HepG2 (cell line): ENCODE results near the gene IFI35. TPM values are rescaled to one million over a fixed set of nuclear protein-coding genes. Genes with fewer than 3 reads are reported as not detected.

ENCODE experiments used
- ETS1 ChIP-seq: sonication (generic); formaldehyde crosslinking; IDR thresholded peaks from 2 replicates; pipeline ENCODE4 v1.4.0; 2020; ENCODE audit warnings: missing genetic modification reagents
- FOXM1 ChIP-seq: sonication (generic); formaldehyde crosslinking; IDR thresholded peaks from 2 replicates; pipeline ENCODE4 v1.5.0; 2020; ENCODE audit warnings: missing genetic modification reagents
- HMGXB4 ChIP-seq, 2 experiments: sonication (generic) in 1 of 2; formaldehyde crosslinking in 1 of 2; IDR thresholded peaks; 2 replicates each; pipeline versions ENCODE4 v1.4.0 to v1.6.1; 2018 to 2020; ENCODE audit warnings: missing genetic modification reagents in 2 of 2, borderline replicate concordance in 1 of 2, low read depth in 1 of 2, mild to moderate bottlenecking in 1 of 2, missing biosample characterization in 1 of 2
- NCOR1 ChIP-seq: fragments of 200-600 bp; sonication (generic); IDR thresholded peaks from 2 replicates; pipeline ENCODE4 v1.7.0; 2017; ENCODE audit warnings: antibody characterized with exemption, low read length, borderline replicate concordance
- PLRG1 ChIP-seq: fragments of 450-650 bp; conservative IDR thresholded peaks from 2 replicates; pipeline ENCODE4 v1.6.1; 2016
- SMAD9 ChIP-seq: sonication (generic); formaldehyde crosslinking; IDR thresholded peaks from 2 replicates; pipeline ENCODE4 v1.5.1; 2020; ENCODE audit warnings: mild to moderate bottlenecking, missing genetic modification reagents
- SNAPC2 ChIP-seq: sonication (generic); formaldehyde crosslinking; IDR thresholded peaks from 2 replicates; pipeline ENCODE4 v1.8.1; 2022; ENCODE audit warnings: mild to moderate bottlenecking, missing genetic modification reagents
- SNAPC4 ChIP-seq: sonication (generic); formaldehyde crosslinking; IDR thresholded peaks from 2 replicates; pipeline ENCODE4 v1.4.0; 2020; ENCODE audit warnings: mild to moderate bottlenecking, missing genetic modification reagents
- TEAD3 ChIP-seq: optimal IDR thresholded peaks from 2 replicates; pipeline ENCODE3; 2016; ENCODE audit warnings: borderline replicate concordance
- ZBTB37 ChIP-seq: sonication (generic); formaldehyde crosslinking; IDR thresholded peaks from 2 replicates; pipeline ENCODE4 v1.4.0; 2020; ENCODE audit warnings: mild to moderate bottlenecking, missing genetic modification reagents
- ZBTB42 ChIP-seq: sonication (generic); formaldehyde crosslinking; IDR thresholded peaks from 2 replicates; pipeline ENCODE4 v1.5.0; 2020; ENCODE audit warnings: mild to moderate bottlenecking, missing genetic modification reagents
- ZFYVE20 ChIP-seq: sonication (generic); formaldehyde crosslinking; IDR thresholded peaks from 2 replicates; pipeline ENCODE4 v1.8.0; 2023; ENCODE audit warnings: low read depth, mild to moderate bottlenecking, moderate library complexity, missing genetic modification reagents, borderline replicate concordance
- ZNF136 ChIP-seq: sonication (generic); formaldehyde crosslinking; IDR thresholded peaks from 2 replicates; pipeline ENCODE4 v1.8.1; 2022; ENCODE audit warnings: low read depth, mild to moderate bottlenecking, moderate library complexity, missing genetic modification reagents
- ZNF205 ChIP-seq: IDR thresholded peaks from 2 replicates; pipeline ENCODE4 v1.6.1; 2018; ENCODE audit warnings: missing biosample characterization, missing genetic modification reagents
- ZNF782 ChIP-seq: sonication (generic); formaldehyde crosslinking; IDR thresholded peaks from 2 replicates; pipeline ENCODE4 v1.4.0; 2020; ENCODE audit warnings: missing genetic modification reagents, mild to moderate bottlenecking, borderline replicate concordance
- polyA plus RNA-seq, 8 experiments: library from polyadenylated mRNA; depleted of rRNA in 3 of 8; stranded (reverse) in 7 of 8; unstranded in 1 of 8; fragments of >200 nt; fragmentation: Illumina TruSeq in 4 of 8; extraction: Trizol in 4 of 8; gene quantifications; 2 replicates each; pipeline versions ENCODE4 v1.2.1 to v1.2.3, GENCODE V29; 2011 to 2016; ENCODE audit warnings: low read depth in 4 of 8, missing spikeins in 1 of 8, mixed read lengths in 1 of 8; ENCODE audit not compliant: insufficient read depth in 1 of 8
- total RNA-seq, 5 experiments: library from RNA; depleted of rRNA; stranded (reverse); fragments of >200 nt; fragmentation: Illumina TruSeq; extraction: Trizol; gene quantifications; 2 replicates each; pipeline ENCODE4 v1.2.3, GENCODE V29; 2016; ENCODE audit warnings: low read depth in 1 of 5

Gene IFI35
- total and polyA plus RNA-seq, 2 of the 13 experiments (the other 11 are each of a cell fraction or from before 2014, with no cell fraction given): 28.9 to 38.1 TPM

- no peak for TF ChIP-seq PLRG1
- TF ChIP-seq NCOR1: no peak
- 0 out of 2 replicates have a peak, but pooled peaks have one; percentile 16 for TF ChIP-seq ZBTB42 (CRISPR knock-in tag)
- TF ChIP-seq ETS1: no peak
- TF ChIP-seq ZNF205 (CRISPR knock-in tag): no peak
- peak; percentile 64 to 75; a peak in 3 of 4 replicates for TF ChIP-seq HMGXB4 (CRISPR knock-in tag; IDR thresholded peaks at IDR 0.05; ENCODE audit: borderline replicate concordance in 1 of 2, low read depth in 1 of 2)
- TF ChIP-seq ZNF136 (CRISPR knock-in tag): peak; percentile 86; the same call in 1 of the 2 replicates
- TF ChIP-seq TEAD3 (CRISPR knock-in tag): no peak
- TF ChIP-seq SNAPC2 (CRISPR knock-in tag): no peak
- no peak for TF ChIP-seq SMAD9
- peak; percentile 76; the same call in 1 of the 2 replicates for TF ChIP-seq ZFYVE20 (CRISPR knock-in tag)
- TF ChIP-seq FOXM1 (CRISPR knock-in tag): no peak
- TF ChIP-seq SNAPC4 (CRISPR knock-in tag): no peak
- no peak for TF ChIP-seq ZBTB37 (CRISPR knock-in tag)
- TF ChIP-seq ZNF782 (CRISPR knock-in tag): no peak; the same call in 1 of the 2 replicates
Observed at GRCh38 chr17:42980766-42981397, 25.7 kb upstream of the IFI35 start (continued).
